ENCODE results near the gene CLASP1. TPM values are rescaled to one million over a fixed set of nuclear protein-coding genes. Genes with fewer than 3 reads are reported as not detected.

Gene CLASP1
- total and polyA plus RNA-seq, 2 experiments from 2014 or later: 16.6 to 56.3 TPM

- no peaks in the 10 kb centered on the region for H3K79me2 ChIP-seq (replicated peaks; ENCODE audit: insufficient read depth)
- no peak overlapping the region for H3K4me3 ChIP-seq
- Mint-ChIP-seq H3K27ac (no peak overlapping the region), H3K4me3 (no peak overlapping the region), H3K4me1 (peaks cover 18% of the 10 kb centered on the region), H3K9me3 (no peaks in the 10 kb centered on the region), H3K27me3 (ENCODE audit: insufficient read depth, low read depth, poor library complexity) (peaks cover 2% of the 10 kb centered on the region), H3K36me3 (ENCODE audit: low read depth) (peaks cover 36% of the 10 kb centered on the region)
- DNase-seq (ENCODE audit: low spot score) (no peak), ATAC-seq (no peak)
- no peaks in the 10 kb centered on the region for H3F3A ChIP-seq (replicated peaks; ENCODE audit: low read depth)
- H4K20me1 ChIP-seq (replicated peaks; ENCODE audit: insufficient read depth): no peaks in the 10 kb centered on the region; the same call in 1 of the 2 replicates
- H2AFZ ChIP-seq: no peak overlapping the region
- TF ChIP-seq EZH2 (IDR thresholded peaks at IDR 0.05; ENCODE audit: low read depth, unreplicated experiment) (no peak), ZNF114 (CRISPR knock-in tag; IDR thresholded peaks at IDR 0.05) (no peak), EZH2phosphoT487 (IDR thresholded peaks at IDR 0.05; ENCODE audit: unreplicated experiment) (no peak), CTCF (conservative IDR thresholded peaks at IDR 0.05; ENCODE audit: low read depth in 2 of 2) (no peak), POLR2AphosphoS5 (IDR thresholded peaks at IDR 0.05; ENCODE audit: low read depth) (no peak), ZNF331 (CRISPR knock-in tag; IDR thresholded peaks at IDR 0.05; ENCODE audit: low read depth) (no peak), ETS1 (IDR thresholded peaks at IDR 0.05) (no peak), ZNF462 (CRISPR knock-in tag; IDR thresholded peaks at IDR 0.05) (no peak), NANOG (IDR thresholded peaks at IDR 0.05; ENCODE audit: borderline replicate concordance) (no peak), REST (IDR thresholded peaks at IDR 0.05; ENCODE audit: unreplicated experiment) (no peak), CREB1 (CRISPR knock-in tag; IDR thresholded peaks at IDR 0.05; ENCODE audit: low read depth) (no peak), STAT1 (IDR thresholded peaks at IDR 0.05; ENCODE audit: unreplicated experiment) (no peak)
- H3K4me1 ChIP-seq (ENCODE audit: insufficient read depth): peaks cover 5% of the 10 kb centered on the region
- no peaks in the 10 kb centered on the region; the same call in 1 of the 2 replicates for H3K36me3 ChIP-seq (ENCODE audit: insufficient read depth)
- H3K9me2 ChIP-seq (ENCODE audit: insufficient read depth): no peaks in the 10 kb centered on the region
- no peak overlapping the region for H3K4me2 ChIP-seq
- H3K27me3 ChIP-seq (ENCODE audit: insufficient read depth): no peaks in the 10 kb centered on the region
- no peak overlapping the region for H3K27ac ChIP-seq (ENCODE audit: low read depth)
Observed at GRCh38 chr2:121340926-121341325, 308.3 kb downstream of the CLASP1 start.
